Lower leg skin (tissue), 4 donors: ENCODE measurements around the gene VRK2. TPM values are rescaled to one million over a fixed set of nuclear protein-coding genes. Genes with fewer than 3 reads are reported as not detected.

Experiments used
- DNase-seq, 2 donors: peaks; one replicate each; pipeline ENCODE4 v3.0.0-alpha.2; 2019; ENCODE audit warnings: low spot score in 2 of 2
- H3K4me3 ChIP-seq: fragments of 200-600 bp; sonication (generic); 2 replicates; pipeline ENCODE4 v1.5.1; 2017; ENCODE audit warnings: mild to moderate bottlenecking, low read depth; ENCODE audit not compliant: poor library complexity, severe bottlenecking
- CTCF ChIP-seq, 3 donors: fragments of 450-650 bp; IDR thresholded peaks; one replicate each; pipeline ENCODE4 v1.5.1; 2016; ENCODE audit warnings: antibody characterized with exemption in 3 of 3, mild to moderate bottlenecking in 3 of 3, moderate library complexity in 2 of 3
- POLR2A ChIP-seq, 2 donors: fragments of 450-650 bp; IDR thresholded peaks; one replicate each; pipeline ENCODE4 v1.6.1; 2016 to 2017; ENCODE audit warnings: antibody characterized with exemption in 2 of 2, mild to moderate bottlenecking in 1 of 2, moderate library complexity in 1 of 2
- WGBS, 2 donors: methylation state at CpG; one replicate each; pipeline ENCODE4 v1.1.5; 2018; 5-methylcytosine and 5-hydroxymethylcytosine counted together
- intact Hi-C: fragments of 100-400 bp; cut with DNase I; formaldehyde crosslinking; loops from one replicate; pipeline ENCODE4 v1.15.0; 2023; ENCODE audit warnings: low total_unique reads
- total RNA-seq, 4 donors: library from RNA; depleted of rRNA; stranded (reverse); fragments of >200 nt; gene quantifications; one replicate each; pipeline ENCODE4 v1.1.0, GENCODE V29; 2016

The VRK2 gene
- total RNA-seq, 4 donors from 2014 or later, result 10.7 to 18.3 (median 13.8) TPM

GRCh38 chr2:58195662-58196061, 149.1 kb downstream of the VRK2 start:
- 92 to 97% methylated on average over 1 of the region's 1 CpG for WGBS, 2 donors
- no peak for DNase-seq
- intact Hi-C loops, result no loop called here
- H3K4me3 ChIP-seq, result no peak overlapping the region
- TF ChIP-seq POLR2A (IDR thresholded peaks at IDR 0.05), result no peak
- no peak for TF ChIP-seq CTCF (IDR thresholded peaks at IDR 0.05)

- WGBS, 2 donors, result 92 to 95% methylated on average over 2 of the region's 2 CpGs
- DNase-seq, result no peak
- H3K4me3 ChIP-seq, result no peak overlapping the region
- TF ChIP-seq CTCF (IDR thresholded peaks at IDR 0.05), result no peak
- TF ChIP-seq POLR2A (IDR thresholded peaks at IDR 0.05), result no peak
- intact Hi-C loops, result no loop called here
Observed at GRCh38 chr2:58197894-58198293, 151.3 kb downstream of the VRK2 start.

GRCh38 chr2:58202404-58202803, 155.8 kb downstream of the VRK2 start:
- WGBS, 2 donors, result 92 to 93% methylated on average over 1 of the region's 1 CpG
- DNase-seq, result no peak
- intact Hi-C loops, result no loop called here
- no peak for TF ChIP-seq CTCF (IDR thresholded peaks at IDR 0.05)
- TF ChIP-seq POLR2A (IDR thresholded peaks at IDR 0.05), result no peak
- H3K4me3 ChIP-seq, result no peak overlapping the region

- intact Hi-C loops, result no loop called here
- no peak for DNase-seq
- TF ChIP-seq POLR2A (IDR thresholded peaks at IDR 0.05) (no peak), CTCF (IDR thresholded peaks at IDR 0.05) (no peak)
Observed at GRCh38 chr2:58203018-58203417, 156.4 kb downstream of the VRK2 start.

GRCh38 chr2:58204195-58204959, 157.8 kb downstream of the VRK2 start:
- TF ChIP-seq CTCF (IDR thresholded peaks at IDR 0.05) (no peak), POLR2A (IDR thresholded peaks at IDR 0.05) (no peak)
- no peak for DNase-seq
- 86 to 90% methylated on average over 6 of the region's 6 CpGs for WGBS, 2 donors
- no peak overlapping the region for H3K4me3 ChIP-seq
- intact Hi-C loops, result no loop called here

More at GRCh38 chr2:58203018-58203417, 156.4 kb downstream of the VRK2 start:
- no peak overlapping the region for H3K4me3 ChIP-seq

- intact Hi-C loops, result no loop called here
- H3K4me3 ChIP-seq, result no peak overlapping the region
- TF ChIP-seq CTCF (IDR thresholded peaks at IDR 0.05) (no peak), POLR2A (IDR thresholded peaks at IDR 0.05) (no peak)
- no peak for DNase-seq
- WGBS, 2 donors, result 97 to 100% methylated on average over 1 of the region's 1 CpG
Observed at GRCh38 chr2:58206785-58207184, 160.2 kb downstream of the VRK2 start.
